ENCODE data around the gene SLC29A3. TPM values are rescaled to one million over a fixed set of nuclear protein-coding genes. Genes with fewer than 3 reads are reported as not detected.

The SLC29A3 gene
- total and polyA plus RNA-seq, 10 of the 15 experiments (the other 5 are each of a cell fraction or from before 2014, with no cell fraction given) = 1.5 to 4.0 (median 2.7) TPM

DNA sequence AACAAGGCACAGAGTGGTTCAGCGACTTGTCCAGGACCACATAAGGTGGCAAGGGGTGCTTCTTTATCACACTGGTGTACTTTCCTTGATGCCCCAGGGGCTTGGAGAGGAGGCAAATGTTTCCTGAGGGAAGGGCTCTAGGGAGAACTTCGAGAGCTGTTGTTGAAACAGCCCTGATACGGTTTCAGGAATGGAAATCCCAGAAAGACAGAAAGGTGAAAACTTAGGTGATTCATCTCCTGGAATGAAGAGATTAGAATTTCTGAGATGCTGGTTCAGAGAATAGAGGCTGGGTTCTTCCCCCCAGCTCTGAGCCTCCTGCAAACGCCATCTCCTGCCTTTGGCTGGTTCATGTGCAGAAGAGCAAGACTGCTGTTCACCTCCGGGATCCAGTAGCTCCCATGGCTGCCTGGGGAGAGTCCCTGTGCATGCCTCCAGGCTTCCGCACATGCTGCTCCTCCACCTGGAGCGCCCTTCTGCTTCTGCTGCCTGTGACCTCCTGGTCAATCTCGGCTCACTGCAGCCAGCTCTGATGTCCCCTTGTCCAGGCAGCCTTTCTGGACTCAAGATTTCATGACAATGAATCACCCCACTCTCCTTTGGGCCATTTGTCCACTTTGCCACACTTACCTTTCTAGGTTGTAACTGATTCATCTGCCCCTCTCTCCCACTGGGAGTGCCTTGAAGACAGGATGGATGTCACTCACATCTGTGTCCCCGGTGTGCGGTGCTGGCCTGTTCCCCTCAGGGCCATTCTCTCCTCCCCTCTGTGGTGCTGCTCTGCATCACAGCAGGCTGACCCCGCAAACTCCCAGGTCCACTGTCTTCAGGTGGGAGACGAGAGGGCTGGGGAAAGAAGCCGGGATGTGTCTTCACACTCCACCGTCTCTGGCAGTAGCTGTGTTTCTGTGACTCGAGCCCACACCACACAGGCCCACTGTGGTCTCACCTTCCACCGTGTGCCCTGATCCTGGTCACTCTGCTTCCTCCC, 74.0 kb downstream of the SLC29A3 start:
- no peak for ATAC-seq
- ChIA-PET CTCF (interaction anchor here (1.1 to 1.5 kb wide), 3 partner anchors 11 to 78 kb away, joined by 3 read pairs; partner anchors contain the start of gene SLC29A3), SMC1A (ENCODE audit: uncharacterized antibody, unreplicated experiment) (interaction anchor here (1.0 to 2.2 kb wide), 2 partner anchors 16 to 177 kb away, joined by 3 to 6 read pairs; no protein-coding TSS in a partner anchor), RAD21 (ENCODE audit: unreplicated experiment) (no interaction called here), POLR2A (no interaction called here)
- Histone ChIP-seq H2AFZ (ENCODE audit: control insufficient read depth, low read depth, low read length) (no peak overlapping the region), H3K4me1 (ENCODE audit: control insufficient read depth, insufficient read depth, low read length) (no peaks in the 10 kb centered on the region), H3K9ac (ENCODE audit: control insufficient read depth, insufficient read depth, low read length) (no peak overlapping the region), H4K20me1 (ENCODE audit: control insufficient read depth, insufficient read depth) (peaks cover 3% of the 10 kb centered on the region; the same call in 1 of the 2 replicates), H3K9me3 (replicated peaks; ENCODE audit: control insufficient read depth, insufficient read depth, low read length) (no peaks in the 10 kb centered on the region), H3K4me3 (no peak overlapping the region), H3K36me3 (ENCODE audit: control insufficient read depth in 2 of 2, insufficient read depth in 2 of 2, low read length in 1 of 2) (no peaks in the 10 kb centered on the region), H3K27ac (ENCODE audit: control insufficient read depth, insufficient read depth) (no peak overlapping the region), H3K27me3 (replicated peaks in 1 of 2; ENCODE audit: control insufficient read depth in 2 of 2, insufficient read depth in 2 of 2, low read length in 1 of 2) (peaks cover 11 to 28% of the 10 kb centered on the region in 2 experiments), H3K4me2 (ENCODE audit: control insufficient read depth, insufficient read depth) (no peak overlapping the region), H3K79me2 (ENCODE audit: control insufficient read depth, insufficient read depth, low read length) (no peaks in the 10 kb centered on the region)
- DNase-seq (ENCODE audit: low read depth, low spot score) = no peak
- BruUV-seq (replicated peaks) = no TSS peak
- intact Hi-C loops (cut with micrococcal nuclease; ENCODE audit: unreplicated experiment) (no loop called here), in situ Hi-C loops (cut with MboI) (no loop called here)
- WGBS (ENCODE audit: insufficient coverage, insufficient replicate concordance, low lambda C conversion rate, missing lambda C conversion rate) = 20% methylated on average over 16 of the region's 16 CpGs
- TF ChIP-seq, protein P1, sequence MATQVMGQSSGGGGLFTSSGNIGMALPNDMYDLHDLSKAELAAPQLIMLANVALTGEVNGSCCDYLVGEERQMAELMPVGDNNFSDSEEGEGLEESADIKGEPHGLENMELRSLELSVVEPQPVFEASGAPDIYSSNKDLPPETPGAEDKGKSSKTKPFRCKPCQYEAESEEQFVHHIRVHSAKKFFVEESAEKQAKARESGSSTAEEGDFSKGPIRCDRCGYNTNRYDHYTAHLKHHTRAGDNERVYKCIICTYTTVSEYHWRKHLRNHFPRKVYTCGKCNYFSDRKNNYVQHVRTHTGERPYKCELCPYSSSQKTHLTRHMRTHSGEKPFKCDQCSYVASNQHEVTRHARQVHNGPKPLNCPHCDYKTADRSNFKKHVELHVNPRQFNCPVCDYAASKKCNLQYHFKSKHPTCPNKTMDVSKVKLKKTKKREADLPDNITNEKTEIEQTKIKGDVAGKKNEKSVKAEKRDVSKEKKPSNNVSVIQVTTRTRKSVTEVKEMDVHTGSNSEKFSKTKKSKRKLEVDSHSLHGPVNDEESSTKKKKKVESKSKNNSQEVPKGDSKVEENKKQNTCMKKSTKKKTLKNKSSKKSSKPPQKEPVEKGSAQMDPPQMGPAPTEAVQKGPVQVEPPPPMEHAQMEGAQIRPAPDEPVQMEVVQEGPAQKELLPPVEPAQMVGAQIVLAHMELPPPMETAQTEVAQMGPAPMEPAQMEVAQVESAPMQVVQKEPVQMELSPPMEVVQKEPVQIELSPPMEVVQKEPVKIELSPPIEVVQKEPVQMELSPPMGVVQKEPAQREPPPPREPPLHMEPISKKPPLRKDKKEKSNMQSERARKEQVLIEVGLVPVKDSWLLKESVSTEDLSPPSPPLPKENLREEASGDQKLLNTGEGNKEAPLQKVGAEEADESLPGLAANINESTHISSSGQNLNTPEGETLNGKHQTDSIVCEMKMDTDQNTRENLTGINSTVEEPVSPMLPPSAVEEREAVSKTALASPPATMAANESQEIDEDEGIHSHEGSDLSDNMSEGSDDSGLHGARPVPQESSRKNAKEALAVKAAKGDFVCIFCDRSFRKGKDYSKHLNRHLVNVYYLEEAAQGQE (IDR thresholded peaks at IDR 0.05; ENCODE audit: low read depth, low read length) = no peak
- TF ChIP-seq NFXL1 (IDR thresholded peaks at IDR 0.05; ENCODE audit: borderline replicate concordance) (no peak), NBN (IDR thresholded peaks at IDR 0.05) (no peak), PAX8 (IDR thresholded peaks at IDR 0.05) (no peak), NRF1 (conservative IDR thresholded peaks at IDR 0.05; ENCODE audit: low read depth, low read length) (no peak), NR2C2 (IDR thresholded peaks at IDR 0.05; ENCODE audit: borderline replicate concordance, control insufficient read depth, insufficient read length, low read depth) (no peak)
- TF ChIP-seq, protein P2, sequence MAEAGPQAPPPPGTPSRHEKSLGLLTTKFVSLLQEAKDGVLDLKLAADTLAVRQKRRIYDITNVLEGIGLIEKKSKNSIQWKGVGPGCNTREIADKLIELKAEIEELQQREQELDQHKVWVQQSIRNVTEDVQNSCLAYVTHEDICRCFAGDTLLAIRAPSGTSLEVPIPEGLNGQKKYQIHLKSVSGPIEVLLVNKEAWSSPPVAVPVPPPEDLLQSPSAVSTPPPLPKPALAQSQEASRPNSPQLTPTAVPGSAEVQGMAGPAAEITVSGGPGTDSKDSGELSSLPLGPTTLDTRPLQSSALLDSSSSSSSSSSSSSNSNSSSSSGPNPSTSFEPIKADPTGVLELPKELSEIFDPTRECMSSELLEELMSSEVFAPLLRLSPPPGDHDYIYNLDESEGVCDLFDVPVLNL (IDR thresholded peaks at IDR 0.05; ENCODE audit: low read depth, low read length) = no peak
- TF ChIP-seq, protein P3, sequence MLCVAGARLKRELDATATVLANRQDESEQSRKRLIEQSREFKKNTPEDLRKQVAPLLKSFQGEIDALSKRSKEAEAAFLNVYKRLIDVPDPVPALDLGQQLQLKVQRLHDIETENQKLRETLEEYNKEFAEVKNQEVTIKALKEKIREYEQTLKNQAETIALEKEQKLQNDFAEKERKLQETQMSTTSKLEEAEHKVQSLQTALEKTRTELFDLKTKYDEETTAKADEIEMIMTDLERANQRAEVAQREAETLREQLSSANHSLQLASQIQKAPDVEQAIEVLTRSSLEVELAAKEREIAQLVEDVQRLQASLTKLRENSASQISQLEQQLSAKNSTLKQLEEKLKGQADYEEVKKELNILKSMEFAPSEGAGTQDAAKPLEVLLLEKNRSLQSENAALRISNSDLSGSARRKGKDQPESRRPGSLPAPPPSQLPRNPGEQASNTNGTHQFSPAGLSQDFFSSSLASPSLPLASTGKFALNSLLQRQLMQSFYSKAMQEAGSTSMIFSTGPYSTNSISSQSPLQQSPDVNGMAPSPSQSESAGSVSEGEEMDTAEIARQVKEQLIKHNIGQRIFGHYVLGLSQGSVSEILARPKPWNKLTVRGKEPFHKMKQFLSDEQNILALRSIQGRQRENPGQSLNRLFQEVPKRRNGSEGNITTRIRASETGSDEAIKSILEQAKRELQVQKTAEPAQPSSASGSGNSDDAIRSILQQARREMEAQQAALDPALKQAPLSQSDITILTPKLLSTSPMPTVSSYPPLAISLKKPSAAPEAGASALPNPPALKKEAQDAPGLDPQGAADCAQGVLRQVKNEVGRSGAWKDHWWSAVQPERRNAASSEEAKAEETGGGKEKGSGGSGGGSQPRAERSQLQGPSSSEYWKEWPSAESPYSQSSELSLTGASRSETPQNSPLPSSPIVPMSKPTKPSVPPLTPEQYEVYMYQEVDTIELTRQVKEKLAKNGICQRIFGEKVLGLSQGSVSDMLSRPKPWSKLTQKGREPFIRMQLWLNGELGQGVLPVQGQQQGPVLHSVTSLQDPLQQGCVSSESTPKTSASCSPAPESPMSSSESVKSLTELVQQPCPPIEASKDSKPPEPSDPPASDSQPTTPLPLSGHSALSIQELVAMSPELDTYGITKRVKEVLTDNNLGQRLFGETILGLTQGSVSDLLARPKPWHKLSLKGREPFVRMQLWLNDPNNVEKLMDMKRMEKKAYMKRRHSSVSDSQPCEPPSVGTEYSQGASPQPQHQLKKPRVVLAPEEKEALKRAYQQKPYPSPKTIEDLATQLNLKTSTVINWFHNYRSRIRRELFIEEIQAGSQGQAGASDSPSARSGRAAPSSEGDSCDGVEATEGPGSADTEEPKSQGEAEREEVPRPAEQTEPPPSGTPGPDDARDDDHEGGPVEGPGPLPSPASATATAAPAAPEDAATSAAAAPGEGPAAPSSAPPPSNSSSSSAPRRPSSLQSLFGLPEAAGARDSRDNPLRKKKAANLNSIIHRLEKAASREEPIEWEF (IDR thresholded peaks at IDR 0.05; ENCODE audit: insufficient replicate concordance, low read depth, low read length) = no peak
- FAIRE-seq = no peak

Data from GM12878 (cell line).